Erythroblast (primary cell): ENCODE data around the gene UBD.

Experiments used
- DNase-seq, 2 experiments: peaks; one replicate each; lab custom pipeline; 2025; lab: John Stamatoyannopoulos, UW
- GATA1 ChIP-seq: IDR thresholded peaks from 2 replicates; pipeline ENCODE4 v1.6.1; 2011; ENCODE audit warnings: low read depth, mild to moderate bottlenecking, control low read depth, low read length, moderate library complexity
- POLR2A ChIP-seq: IDR thresholded peaks from 2 replicates; pipeline ENCODE4 v1.6.1; 2011; ENCODE audit warnings: mild to moderate bottlenecking, low read length

Gene UBD

GRCh38 chr6:29577544-29577943, 18.0 kb upstream of the UBD start:
- DNase-seq: no peak
- no peak for TF ChIP-seq GATA1
- TF ChIP-seq POLR2A: no peak

GRCh38 chr6:29576056-29576455, 16.5 kb upstream of the UBD start:
- DNase-seq: no peak
- TF ChIP-seq GATA1 (no peak), POLR2A (no peak)

GRCh38 chr6:29567991-29568390, 8.5 kb upstream of the UBD start:
- DNase-seq: no peak
- TF ChIP-seq GATA1 (no peak), POLR2A (no peak)

- no peak for TF ChIP-seq POLR2A
- TF ChIP-seq GATA1: no peak
- no peak for DNase-seq
Observed at GRCh38 chr6:29567541-29567940, 8.0 kb upstream of the UBD start.

GRCh38 chr6:29566856-29567255, 7.3 kb upstream of the UBD start:
- TF ChIP-seq POLR2A: no peak
- TF ChIP-seq GATA1: no peak
- DNase-seq: no peak

- TF ChIP-seq POLR2A (no peak), GATA1 (no peak)
- no peak for DNase-seq
Observed at GRCh38 chr6:29564875-29565274, 5.3 kb upstream of the UBD start.

GRCh38 chr6:29563435-29563965, 4.0 kb upstream of the UBD start:
- no peak for DNase-seq
- TF ChIP-seq GATA1: no peak
- TF ChIP-seq POLR2A: no peak

- DNase-seq: no peak
- no peak for TF ChIP-seq GATA1
- no peak for TF ChIP-seq POLR2A
Observed at GRCh38 chr6:29561606-29562181, 2.2 kb upstream of the UBD start.

- no peak for DNase-seq
- TF ChIP-seq POLR2A (no peak), GATA1 (no peak)
Observed at GRCh38 chr6:29561091-29561490, 1.6 kb upstream of the UBD start.

GRCh38 chr6:29558439-29559079, 973 bp downstream of the UBD start:
- DNase-seq: no peak
- no peak for TF ChIP-seq POLR2A
- TF ChIP-seq GATA1: no peak

GRCh38 chr6:29557320-29557719, 2.2 kb downstream of the UBD start:
- no peak for DNase-seq

GRCh38 chr6:29554764-29555163, 4.8 kb downstream of the UBD start:
- DNase-seq: no peak
- no peak for TF ChIP-seq GATA1
- TF ChIP-seq POLR2A: no peak

More at GRCh38 chr6:29557320-29557719, 2.2 kb downstream of the UBD start:
- TF ChIP-seq POLR2A (no peak), GATA1 (no peak)

- DNase-seq: peak; percentile 45 to 59
- no peak for TF ChIP-seq POLR2A
Observed at GRCh38 chr6:29553268-29554057, 6.1 kb downstream of the UBD start.

GRCh38 chr6:29552512-29553051, 7.0 kb downstream of the UBD start:
- peak; percentile 62 to 66 for DNase-seq
- TF ChIP-seq POLR2A (no peak), GATA1 (no peak)

- no peak for DNase-seq
- no peak for TF ChIP-seq POLR2A
- TF ChIP-seq GATA1: no peak
Observed at GRCh38 chr6:29547573-29547972, 12.0 kb downstream of the UBD start.
